HG03432 (cell line): Measurements from ENCODE around the gene TSPAN32.

Source experiments
- ATAC-seq: cut with Tn5 transposase; IDR thresholded peaks from one replicate; pipeline ENCODE4 v1.9.1; 2021; ENCODE audit warnings: mild to moderate bottlenecking, moderate library complexity; ENCODE audit not compliant: unreplicated experiment

TSPAN32 gene

DNA sequence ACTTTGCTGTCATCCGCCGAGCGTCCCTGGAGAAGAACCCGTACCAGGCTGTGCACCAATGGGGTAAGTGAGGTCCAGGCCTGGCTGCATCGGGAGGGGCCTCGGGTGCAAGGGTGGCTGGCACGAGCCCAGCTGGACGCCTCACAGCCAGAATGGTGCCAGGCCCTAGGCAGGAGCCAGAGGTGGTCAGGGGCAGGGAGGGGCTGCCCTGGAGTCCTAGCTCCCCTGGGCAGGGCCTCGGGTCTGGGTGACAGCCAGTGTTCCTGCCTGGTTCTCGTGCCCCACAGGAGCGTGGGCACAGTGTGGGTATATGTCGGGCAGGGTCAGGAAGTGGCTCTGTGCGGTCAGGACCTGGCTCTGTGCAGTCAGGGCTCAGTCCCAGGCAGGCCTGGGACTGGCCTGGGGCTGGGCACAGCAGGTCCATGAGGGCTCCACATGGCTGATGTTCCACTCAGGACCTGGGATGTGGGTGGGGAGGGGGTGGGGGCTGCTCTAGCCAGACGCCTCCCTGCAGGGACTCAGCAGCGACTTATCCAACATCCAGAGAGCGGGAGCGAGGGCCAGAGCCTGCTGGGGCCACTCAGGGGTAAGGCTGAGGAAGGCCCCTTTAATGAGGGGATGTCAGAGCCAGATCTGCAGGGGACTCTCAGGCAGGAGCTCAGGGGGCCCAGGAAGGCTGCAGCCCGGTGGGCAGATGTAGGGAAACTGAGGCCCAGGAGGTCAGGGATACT lies 1.2 kb downstream of the TSPAN32 start:
- ATAC-seq, result no peak

DNA sequence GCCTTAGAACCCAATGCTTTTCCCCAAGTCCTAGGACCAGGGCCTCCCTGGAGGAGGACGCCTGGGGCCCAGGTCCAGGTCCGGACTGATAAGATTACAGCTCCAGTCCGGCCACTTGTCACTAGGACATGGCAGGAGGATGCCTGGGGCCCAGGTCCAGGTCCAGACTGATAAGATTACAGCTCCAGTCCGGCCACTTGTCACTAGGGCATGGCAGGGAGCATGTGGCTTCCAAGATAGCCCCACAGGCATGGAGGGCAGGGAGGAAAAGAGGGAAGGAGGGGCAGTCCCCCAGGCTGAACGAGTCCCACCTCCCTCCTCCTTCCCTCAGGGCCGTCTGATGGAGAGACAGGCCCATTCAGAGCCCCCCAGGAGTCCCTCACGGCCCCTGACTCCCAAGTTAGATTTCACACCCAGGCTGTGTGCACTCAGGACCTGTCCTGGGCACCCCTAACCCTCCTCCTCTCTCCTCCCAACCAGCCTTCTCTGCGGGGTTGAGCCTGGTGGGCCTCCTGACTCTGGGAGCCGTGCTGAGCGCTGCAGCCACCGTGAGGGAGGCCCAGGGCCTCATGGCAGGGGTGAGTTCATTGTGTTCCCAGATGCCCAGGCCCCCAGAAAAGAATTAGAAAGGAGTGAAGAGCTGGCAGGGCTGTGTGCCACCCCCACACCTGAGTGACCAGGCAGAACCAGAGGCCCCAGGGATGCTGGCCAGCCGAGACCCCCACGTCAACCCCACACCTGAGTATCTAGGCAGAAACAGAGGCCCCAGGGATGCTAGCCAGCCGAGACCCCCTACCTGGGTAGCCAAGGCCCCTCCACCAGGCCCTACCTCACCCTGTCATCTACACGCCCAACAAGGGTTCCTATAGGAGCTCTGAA lies 2.1 kb downstream of the TSPAN32 start:
- no peak for ATAC-seq

DNA sequence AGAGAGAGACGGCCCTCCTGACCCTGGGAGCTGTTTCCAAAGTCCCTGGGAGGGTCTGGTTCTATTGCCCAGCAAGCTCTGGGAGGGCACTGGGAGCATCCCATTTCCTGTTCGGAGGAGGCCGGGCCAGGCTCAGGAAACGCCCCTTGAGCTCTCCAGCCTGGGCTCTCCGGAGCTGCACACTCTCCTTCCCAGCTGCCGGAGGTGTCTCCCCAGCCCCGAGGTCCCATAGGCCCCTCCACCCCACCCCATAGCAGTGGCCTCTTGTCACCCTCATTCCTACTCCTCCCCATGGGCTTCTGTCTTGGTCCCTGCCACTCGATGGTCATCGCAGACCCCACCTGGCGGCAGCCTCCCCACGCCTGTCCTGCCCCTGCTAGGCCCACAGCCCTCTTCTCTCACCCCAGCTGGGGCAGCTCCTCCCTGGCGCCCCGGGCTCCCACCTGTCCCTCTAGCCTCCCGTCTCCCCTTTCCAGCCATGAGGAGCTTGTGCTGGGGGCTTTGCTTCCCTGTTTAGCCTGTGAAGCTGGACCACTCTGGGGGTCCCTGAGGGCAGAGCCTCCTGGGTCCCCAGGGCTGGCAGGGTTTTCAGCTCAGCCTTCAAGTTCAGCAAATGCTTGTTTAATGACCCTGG lies 2.8 kb downstream of the TSPAN32 start:
- no peak for ATAC-seq

DNA sequence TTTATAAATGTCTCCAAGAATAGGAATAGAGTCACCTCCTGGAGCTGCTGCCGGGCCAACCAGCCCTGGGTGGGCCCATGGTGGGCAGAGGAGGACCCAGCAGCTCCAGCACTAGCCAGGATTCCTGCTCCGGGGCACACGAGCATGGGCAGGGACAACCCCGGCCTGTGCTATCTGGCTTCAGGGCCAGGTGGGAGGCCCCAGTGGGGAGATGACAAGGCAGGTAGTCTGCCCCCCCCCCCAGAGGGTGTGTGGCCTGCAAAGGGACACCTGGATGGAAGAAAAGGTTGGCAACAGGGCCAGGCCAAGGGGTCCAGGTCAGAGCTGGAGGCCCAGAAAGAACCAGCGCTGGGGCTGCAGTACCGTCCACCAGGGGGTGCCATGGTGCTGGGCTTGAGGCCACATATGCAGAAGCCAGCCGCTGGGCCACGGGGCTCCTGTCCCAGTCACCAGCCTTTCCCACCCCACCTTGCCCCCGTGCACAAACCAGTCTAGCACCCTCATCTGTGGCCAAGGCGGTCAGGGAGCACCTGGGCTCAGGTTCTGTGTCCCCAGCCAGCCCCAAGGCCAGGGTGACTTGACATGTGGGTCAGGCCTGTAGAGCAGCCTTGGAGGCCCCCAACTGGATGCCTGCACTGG lies 3.4 kb downstream of the TSPAN32 start:
- no peak for ATAC-seq

DNA sequence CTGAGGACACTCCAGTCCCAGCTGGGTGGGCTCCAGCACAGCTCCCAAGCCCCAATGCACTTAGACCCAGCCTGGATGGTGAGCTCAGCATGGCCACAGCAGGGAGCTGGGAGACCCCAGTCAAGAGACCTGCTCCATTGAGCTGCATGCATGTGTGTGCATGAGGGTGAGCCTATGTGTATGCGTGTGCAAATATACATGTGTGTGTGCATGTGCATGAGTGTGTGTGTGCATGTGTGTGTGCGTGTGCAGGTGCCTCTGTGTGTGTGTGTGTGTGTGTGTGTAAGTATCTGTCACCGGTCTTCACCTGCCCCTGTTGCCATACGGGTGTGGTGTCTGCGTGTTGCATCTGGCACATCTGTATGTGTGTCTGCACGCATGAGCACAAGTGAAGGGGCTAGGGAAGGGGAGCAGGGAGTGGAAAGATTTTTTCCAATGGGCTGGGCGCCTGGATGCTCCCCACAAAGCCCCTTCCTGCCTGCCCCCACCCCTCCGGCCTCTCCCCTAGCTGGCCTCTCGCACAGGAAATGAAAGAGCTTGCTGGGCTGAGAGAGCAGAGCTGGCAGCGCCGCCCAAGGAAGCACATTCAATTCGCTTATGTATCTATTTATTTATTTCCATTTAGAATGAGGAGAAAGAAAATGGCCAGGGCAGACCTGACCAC lies 4.1 kb downstream of the TSPAN32 start:
- no peak for ATAC-seq

DNA sequence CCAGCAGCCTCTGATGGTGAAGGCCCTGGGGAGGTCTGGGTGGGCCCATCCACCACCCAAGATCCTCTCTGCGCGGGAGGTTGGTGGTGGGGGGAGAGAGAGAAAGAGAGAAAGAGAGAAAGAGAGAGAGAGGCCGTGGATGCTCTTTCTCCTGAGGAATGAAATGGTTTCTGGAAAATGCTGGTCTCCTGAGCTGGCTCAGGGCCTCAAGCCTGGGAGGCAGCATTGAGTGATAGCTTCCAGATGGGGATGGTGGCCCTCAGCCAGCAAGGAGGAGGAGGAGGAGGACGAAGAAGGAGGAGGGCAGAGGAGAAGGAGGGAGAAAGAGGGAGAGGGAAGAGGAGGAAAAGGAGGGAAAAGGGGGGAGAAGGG lies 4.6 kb downstream of the TSPAN32 start:
- no peak for ATAC-seq

DNA sequence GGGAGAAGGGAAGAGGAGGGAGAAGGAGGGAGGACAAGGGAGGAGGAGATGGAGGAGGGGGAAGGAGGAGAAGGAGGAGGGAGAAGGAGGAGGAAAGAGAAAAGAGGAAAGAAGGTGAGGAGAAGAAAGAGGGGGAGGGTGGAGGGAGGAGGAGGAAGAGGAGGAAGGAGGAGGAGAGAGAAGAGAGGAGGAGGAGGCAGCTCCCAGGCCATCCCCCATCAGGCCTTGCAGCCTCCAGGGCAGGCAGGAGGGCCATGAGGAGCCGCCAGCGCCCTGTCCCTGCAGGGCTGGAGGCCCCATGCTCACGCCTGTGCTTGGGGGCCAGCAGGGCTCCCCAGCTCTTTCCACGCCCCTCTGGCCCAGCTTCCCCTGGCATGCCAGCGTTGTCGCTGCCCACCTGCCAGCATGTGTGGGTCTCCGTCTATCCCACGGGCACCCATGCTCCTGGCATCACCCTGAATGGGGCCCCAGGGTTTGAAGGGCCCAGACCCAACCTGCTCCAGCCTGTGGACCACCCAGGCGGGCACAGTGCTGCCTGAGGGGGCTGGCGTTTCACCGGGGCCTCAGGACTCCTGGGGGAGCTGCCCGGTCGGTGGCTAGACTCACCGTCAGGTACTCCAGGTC lies 5.2 kb downstream of the TSPAN32 start:
- no peak for ATAC-seq

DNA sequence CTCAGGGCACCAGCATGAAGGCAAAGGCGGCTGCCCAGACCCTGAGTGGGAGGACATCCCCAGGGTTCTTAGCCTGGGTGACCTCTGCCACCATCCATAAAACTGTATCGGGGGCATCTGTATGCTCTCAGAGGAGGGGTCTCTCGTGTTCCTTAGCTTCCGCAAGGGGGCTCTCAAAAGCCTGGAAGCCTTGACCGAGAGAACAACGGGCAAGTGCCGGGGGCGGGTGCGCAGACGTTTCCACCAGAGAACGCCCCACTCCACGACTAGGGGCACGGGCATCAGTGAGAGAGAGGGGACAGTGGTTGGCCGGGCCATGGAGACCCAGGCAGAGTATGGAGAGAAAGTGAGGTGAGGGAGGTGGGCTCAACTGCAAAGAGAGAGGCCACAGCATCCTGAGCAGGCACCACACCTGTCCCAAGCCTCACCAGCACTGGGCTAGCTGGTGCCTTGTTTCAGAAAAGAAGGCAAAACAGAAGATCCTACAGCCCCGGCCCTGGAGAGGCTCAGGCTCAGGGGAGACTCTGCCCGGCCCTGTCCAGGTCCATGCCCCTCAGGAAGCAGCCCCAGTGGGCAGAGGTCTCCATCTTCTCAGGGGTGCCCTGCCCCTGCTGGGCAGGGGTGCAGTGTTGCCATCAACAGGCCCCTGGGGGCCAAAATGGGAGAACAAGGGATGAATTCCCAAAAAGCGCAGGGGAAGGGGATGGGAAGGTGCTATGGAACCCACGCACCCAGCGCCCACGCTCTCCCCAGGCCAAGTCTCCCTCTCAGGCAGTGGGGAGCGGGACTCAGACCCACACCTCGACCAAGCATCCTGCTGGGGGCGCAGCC lies 5.9 kb downstream of the TSPAN32 start:
- ATAC-seq, result no peak

DNA sequence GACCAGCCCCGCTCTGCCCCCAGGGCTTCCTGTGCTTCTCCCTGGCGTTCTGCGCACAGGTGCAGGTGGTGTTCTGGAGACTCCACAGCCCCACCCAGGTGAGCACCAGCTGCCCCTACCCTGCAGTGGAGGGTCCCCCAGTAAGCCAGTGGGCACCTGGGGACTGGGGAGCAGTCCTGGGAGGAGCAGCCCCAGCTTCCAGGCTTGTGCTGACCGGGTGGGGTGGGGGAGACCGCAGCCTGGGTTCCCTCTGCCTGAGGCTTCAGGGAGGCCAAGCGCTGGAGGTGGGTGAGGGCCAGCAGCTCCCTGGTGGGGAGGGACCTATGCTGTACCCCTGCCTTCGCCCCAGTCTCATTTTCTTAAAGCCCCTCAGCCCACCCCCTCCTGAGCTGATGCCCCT lies 6.9 kb downstream of the TSPAN32 start:
- no peak for ATAC-seq

DNA sequence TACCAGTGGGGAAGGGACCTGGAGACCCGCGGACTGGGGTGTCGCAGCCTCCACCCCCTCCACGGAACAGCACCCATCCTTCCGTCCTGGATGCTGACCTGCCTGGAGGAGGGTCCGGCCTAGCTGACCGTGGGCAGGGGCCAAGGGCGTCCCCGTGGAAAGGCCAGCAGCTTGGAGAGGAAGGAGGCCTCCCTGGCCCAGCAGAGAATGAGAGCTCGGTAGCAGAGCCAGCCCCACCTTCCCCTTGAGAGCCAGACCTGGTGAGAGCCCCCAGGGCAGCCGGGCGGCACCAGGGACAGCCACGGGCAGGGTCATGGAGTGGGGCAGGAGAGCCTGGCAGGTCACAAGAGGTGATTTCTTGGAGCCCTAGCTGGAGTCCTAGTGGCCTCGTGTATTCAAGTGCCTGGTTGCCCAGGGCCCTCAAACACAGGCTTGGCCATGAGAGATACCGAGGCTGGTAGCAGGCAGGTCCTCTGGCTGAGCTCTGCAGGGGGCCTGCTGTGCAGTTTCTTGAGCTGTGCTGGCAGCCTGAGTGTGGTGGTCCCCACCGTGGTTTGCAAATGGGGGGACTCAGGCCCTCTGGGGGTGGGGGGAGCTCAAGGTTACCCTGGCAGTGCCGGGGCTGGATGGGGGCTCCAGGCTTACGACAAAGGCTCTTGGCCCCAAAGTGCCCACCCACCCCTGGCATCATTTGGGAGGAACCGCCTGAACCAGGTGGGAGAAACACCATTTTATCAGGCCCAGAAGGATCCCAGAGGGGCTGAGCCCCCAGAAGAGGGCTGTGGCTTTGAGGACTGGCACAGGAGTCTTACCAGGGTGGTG lies 7.6 kb downstream of the TSPAN32 start:
- ATAC-seq, result no peak

DNA sequence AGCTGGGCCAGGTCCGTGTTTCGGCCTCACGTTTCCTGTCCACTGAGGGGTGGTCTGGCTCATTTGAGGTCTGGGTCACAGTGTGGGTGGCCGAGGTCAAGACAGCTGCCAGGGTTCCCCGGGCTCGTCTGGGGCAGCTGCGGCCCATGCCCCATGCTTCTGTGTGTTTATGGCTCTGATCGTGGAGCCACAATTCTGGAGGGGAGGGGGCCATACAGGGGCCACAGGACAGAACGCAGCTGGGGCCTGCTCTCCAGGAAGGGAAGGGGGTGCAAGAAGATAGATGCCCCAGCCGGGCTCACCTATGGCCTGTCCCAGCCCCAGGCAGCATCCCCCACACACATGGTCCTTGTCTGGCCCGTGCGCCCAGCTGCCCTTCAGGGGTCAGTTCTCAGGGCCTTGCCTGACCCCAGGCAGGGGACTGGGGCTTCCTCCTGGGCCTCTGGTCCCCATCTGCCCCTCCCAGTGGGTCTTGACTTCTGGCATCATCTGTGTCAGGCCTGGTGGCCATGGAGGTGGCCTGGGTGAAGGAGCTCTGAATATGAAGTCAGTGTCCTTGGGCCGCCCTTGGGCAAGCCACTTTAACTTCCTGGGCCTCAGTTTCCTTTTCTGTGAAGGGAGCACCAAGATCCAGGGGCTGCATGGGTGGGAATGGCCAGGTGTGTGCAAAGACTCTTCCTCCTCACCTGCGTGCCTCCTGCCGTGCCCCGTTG lies 8.4 kb downstream of the TSPAN32 start:
- no peak for ATAC-seq

DNA sequence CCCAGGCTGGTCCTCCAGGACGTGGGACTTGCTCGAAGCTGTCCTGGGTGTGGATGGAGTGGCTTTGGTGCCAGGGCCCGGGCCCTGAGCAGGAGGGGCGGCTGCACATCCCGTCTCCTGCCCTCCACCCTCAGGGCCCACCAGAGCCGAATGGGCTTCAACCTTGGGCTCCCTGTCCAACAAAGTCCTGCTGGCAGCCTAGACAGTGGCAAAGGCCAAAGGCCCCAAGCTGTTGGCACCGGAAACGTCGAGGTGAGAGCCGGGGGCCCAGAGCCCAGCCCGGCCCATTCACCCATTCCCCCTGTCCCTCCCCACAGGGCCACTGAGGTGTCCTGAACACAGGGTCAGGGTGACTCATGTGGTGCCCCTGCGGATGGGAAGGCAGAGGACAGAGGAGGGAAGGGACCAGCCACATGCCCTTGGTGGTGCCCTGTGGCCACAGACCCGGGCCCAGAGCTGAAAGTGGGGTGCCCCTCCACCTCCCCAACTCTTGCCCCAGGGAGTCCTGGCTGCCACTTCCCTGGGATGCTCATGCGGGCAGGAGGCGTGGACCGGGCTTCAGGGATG lies 9.1 kb downstream of the TSPAN32 start:
- ATAC-seq, result no peak

DNA sequence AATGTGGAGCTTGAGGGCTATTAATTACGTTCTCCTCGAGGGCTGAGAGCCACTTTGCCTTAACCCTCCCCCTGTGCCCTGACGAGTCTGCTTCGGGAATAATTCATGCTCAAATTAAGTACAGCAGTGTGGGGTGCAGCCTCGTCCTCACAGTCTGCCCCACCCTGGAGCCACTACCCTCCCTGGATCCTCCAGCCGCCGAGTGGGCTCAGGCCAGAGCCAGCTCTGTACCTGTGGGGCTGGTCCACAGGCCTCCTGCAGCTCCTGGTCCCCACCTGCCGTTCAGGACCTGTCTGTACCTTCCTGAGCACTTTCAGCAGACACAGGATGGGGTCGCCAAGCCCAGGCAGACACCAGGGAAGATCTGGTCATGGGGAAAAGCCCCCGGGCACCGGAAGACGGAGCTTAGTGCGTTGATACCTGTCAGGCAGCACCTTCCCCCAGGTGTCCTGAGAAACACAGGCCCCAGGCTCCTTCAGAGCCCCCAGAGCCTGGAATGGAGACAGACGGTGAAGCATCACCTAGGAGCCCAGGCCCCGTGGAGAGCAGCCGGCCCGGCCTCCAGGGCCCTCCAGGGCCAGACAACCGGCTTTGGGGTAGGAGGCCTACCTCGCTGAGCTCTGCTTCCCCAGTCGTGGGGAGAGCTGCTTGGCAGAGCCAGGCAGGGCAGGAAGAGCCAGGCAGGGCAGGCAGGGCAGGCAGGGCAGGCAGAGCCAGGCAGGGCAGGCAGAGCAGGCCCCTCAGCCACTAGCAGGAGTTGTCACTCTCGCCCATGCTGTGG lies 9.7 kb downstream of the TSPAN32 start:
- no peak for ATAC-seq

DNA sequence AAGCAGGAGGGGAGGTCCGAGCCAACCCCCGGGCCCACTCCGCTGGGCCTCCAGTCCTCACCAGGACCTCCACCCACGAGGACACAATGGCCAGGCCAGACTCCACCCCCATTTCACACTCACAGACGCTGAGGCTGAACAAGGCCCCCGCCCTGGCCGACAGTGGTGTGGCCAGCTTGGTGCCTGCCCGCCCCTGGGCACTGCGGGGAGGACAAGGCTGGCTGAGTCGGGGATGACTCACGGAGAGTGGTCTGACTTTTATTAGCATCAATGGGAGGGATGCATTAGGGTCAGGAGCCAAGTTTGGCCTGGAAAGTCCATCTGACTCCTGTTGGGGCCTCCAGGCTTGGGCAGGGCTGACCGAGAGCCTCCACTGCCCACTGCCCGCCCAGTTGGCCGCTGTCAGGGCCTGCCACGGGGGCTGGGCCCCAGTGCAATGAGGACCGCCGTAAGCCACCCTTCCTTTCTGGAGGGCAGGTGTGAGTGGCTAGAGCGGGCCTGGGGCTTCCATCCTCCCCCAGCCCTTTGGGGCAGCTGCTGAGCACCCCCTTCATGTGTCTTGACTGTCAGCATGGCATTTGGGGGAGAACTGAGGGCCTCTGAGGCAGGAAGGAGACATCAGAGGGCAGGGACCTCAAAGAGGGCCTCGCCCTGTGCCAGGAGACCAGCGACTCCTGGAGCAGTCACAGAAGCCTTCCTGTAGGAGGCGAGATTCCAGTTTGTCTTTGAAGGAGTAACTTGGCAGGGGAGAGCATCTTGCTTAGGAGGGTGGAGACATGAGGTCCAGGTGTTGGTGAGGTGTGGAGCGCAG lies 10.6 kb downstream of the TSPAN32 start:
- ATAC-seq, result no peak

DNA sequence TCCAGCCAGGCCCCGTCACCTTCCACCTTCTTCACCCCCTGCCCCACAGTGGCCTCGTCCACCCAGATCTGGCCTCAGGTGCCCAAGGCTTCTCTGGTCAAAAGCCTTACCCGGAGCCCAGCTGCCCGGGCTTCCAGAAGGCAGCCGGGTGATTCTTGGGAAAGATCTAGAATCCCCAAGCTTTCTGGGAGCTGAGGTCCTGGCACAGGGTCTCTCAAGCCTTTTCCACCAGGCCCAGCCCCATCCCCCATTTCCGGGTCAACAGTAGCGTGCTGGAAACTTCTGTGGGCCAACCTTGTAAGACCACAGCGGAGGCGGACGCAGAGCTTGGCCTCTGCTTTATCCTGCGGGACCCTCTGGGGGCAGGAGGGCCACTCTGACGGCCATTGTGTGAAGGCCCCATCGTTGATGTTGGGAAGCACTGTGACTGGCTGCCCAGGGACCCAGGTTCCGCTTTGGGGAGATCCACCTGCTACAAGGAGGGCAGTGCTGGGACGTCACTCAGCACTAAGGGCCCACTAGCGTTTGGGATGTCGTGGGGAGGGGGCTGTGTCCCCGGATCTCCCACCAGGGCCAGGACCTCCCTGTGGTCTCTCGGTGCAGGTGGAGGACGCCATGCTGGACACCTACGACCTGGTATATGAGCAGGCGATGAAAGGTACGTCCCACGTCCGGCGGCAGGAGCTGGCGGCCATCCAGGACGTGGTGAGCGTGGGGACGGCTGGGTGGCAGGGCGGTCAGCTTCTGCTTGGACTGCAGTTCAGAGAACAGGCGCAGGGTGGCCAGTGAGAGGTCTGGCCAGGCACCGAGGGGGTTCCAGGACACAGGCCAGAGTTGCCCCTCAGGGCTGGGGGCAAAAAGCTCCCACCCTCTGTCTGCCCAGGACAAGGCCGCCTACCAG lies 11.5 kb downstream of the TSPAN32 start:
- no peak for ATAC-seq
